ENCODE results near the gene NLRC5.
"Not testable (repeated sequence)": the region's sequence is repeated elsewhere in the genome, so short reads cannot be mapped to it uniquely, and the experiment has no call there.

The NLRC5 gene

GRCh38 chr16:57054338-57054737 lies 65.0 kb downstream of the NLRC5 start:
- no peak for DNase-seq (ENCODE audit: extremely low read depth, low read depth)
- TF ChIP-seq, protein P1, sequence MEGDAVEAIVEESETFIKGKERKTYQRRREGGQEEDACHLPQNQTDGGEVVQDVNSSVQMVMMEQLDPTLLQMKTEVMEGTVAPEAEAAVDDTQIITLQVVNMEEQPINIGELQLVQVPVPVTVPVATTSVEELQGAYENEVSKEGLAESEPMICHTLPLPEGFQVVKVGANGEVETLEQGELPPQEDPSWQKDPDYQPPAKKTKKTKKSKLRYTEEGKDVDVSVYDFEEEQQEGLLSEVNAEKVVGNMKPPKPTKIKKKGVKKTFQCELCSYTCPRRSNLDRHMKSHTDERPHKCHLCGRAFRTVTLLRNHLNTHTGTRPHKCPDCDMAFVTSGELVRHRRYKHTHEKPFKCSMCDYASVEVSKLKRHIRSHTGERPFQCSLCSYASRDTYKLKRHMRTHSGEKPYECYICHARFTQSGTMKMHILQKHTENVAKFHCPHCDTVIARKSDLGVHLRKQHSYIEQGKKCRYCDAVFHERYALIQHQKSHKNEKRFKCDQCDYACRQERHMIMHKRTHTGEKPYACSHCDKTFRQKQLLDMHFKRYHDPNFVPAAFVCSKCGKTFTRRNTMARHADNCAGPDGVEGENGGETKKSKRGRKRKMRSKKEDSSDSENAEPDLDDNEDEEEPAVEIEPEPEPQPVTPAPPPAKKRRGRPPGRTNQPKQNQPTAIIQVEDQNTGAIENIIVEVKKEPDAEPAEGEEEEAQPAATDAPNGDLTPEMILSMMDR (IDR thresholded peaks at IDR 0.05; ENCODE audit: low read depth, low read length): no peak

- TF ChIP-seq, protein P1 (IDR thresholded peaks at IDR 0.05; ENCODE audit: low read depth, low read length): no peak
- no peak for DNase-seq (ENCODE audit: extremely low read depth, low read depth)
These were observed 65.4 kb downstream of the NLRC5 start for GRCh38 chr16:57054771-57055170.

DNA sequence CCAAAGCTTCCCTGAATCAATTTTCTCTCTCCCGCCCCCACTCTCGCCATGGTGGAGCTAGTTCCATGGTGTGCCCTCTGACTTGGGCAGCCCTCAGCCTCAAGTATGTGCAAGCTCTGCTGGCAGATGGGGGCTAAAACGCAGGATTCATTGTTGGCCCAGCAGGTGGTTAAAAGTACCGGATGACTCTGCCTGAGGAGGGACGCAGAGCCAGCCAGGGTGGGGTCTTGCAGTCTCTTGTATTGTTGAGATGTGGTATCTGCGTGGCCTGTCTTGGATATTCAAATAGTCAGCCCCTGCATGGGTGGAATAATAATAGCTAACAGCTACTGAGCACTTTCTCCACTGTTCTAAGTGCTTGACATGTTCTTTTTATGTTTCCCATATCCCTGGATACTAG lies 66.3 kb downstream of the NLRC5 start:
- TF ChIP-seq, protein P1 (IDR thresholded peaks at IDR 0.05; ENCODE audit: low read depth, low read length): no peak
- no peak for DNase-seq (ENCODE audit: extremely low read depth, low read depth)

GRCh38 chr16:57058291-57058861 lies 69.0 kb downstream of the NLRC5 start:
- no peak for DNase-seq (ENCODE audit: extremely low read depth, low read depth)
- TF ChIP-seq, protein P1 (IDR thresholded peaks at IDR 0.05; ENCODE audit: low read depth, low read length): no peak

GRCh38 chr16:57060323-57061083 lies 71.1 kb downstream of the NLRC5 start:
- TF ChIP-seq, protein P1 (IDR thresholded peaks at IDR 0.05; ENCODE audit: low read depth, low read length): no peak
- DNase-seq (ENCODE audit: extremely low read depth, low read depth): no peak

GRCh38 chr16:57061084-57061905 lies 71.9 kb downstream of the NLRC5 start:
- TF ChIP-seq, protein P1 (IDR thresholded peaks at IDR 0.05; ENCODE audit: low read depth, low read length): no peak
- DNase-seq (ENCODE audit: extremely low read depth, low read depth): peak; percentile 44

DNA sequence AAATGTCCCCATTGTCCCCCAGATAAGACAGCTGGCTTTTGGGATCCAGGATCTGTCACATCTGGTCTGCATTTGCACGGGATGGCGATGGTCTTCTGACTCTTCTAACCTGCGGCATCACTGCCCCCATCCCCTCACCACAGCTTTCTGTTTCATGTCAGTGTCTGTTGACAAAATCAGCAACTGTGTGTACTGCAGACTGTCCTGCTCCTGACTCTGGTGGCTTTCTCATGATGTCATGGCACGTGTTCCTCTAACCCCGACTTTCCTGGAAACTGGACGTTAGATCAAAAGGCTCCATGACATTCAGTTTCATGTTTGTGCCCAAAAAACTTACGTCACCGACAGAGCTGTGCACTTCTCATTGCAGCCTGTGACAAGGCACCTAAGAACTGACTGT lies 73.0 kb downstream of the NLRC5 start:
- DNase-seq (ENCODE audit: extremely low read depth, low read depth): no peak
- TF ChIP-seq, protein P1 (IDR thresholded peaks at IDR 0.05; ENCODE audit: low read depth, low read length): no peak

DNA sequence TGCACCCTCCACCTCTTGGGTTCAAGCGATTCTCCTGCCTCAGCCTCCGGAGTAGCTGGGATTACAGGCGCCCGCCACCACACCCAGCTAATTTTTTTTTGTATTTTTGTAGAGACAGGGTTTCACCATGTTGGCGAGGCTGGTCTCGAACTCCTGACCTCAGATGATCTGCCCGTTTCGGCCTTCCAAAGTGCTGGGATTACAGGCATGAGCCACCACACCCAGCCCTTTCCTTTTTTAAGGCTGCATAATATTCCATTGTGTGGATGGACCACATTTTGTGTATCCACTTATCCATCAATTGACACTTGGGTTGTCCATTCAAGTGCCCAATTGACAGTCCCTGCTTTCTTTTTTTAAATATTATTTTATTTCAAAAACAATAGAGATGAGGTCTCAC lies 73.8 kb downstream of the NLRC5 start:
- not testable (repeated sequence) for DNase-seq (ENCODE audit: extremely low read depth, low read depth)
